Gastroesophageal sphincter (tissue), 4 donors: ENCODE results near the gene CA11. TPM values are rescaled to one million over a fixed set of nuclear protein-coding genes. Genes with fewer than 3 reads are reported as not detected.

Experiments used
- ATAC-seq: fragments of 150-250 bp; one replicate; pipeline ENCODE4 v1.9.1; 2016; ENCODE audit warnings: mild to moderate bottlenecking, moderate library complexity
- H3K27ac ChIP-seq, 4 donors: fragments of 200-600 bp; sonication (generic) in 3 of 4; 1 replicate in 3 of 4; 2 replicates in 1 of 4; pipeline ENCODE4 v1.5.1; 2016 to 2019
- H3K27me3 ChIP-seq: fragments of 200-600 bp; sonication (generic); one replicate; pipeline ENCODE4 v1.5.1; 2019
- H3K36me3 ChIP-seq, 2 donors: fragments of 200-600 bp; sonication (generic); one replicate each; pipeline ENCODE4 v1.5.1; 2019; ENCODE audit warnings: control low read depth in 1 of 2
- H3K4me1 ChIP-seq, 3 donors: fragments of 200-600 bp; sonication (generic); 1 replicate in 2 of 3; 2 replicates in 1 of 3; pipeline ENCODE4 v1.5.1; 2016 to 2019; ENCODE audit warnings: control low read depth in 2 of 3
- H3K4me3 ChIP-seq, 2 donors: fragments of 200-600 bp; sonication (generic); one replicate each; pipeline ENCODE4 v1.5.1; 2019; ENCODE audit warnings: mild to moderate bottlenecking in 1 of 2, moderate library complexity in 1 of 2
- H3K9me3 ChIP-seq, 3 donors: fragments of 200-600 bp; sonication (generic); one replicate each; pipeline ENCODE4 v1.5.1; 2017 to 2019; ENCODE audit warnings: control low read depth in 2 of 3
- EP300 ChIP-seq: sonication (generic); formaldehyde crosslinking; IDR thresholded peaks from one replicate; pipeline ENCODE4 v1.6.1; 2017; ENCODE audit warnings: antibody characterized with exemption, mild to moderate bottlenecking
- POLR2A ChIP-seq, 2 donors: fragments of 450-650 bp; IDR thresholded peaks; one replicate each; pipeline ENCODE4 v1.6.1; 2017; ENCODE audit warnings: antibody characterized with exemption in 2 of 2, mild to moderate bottlenecking in 2 of 2, moderate library complexity in 1 of 2
- POLR2AphosphoS5 ChIP-seq: sonication (generic); formaldehyde crosslinking; IDR thresholded peaks from one replicate; pipeline ENCODE4 v1.6.1; 2017; ENCODE audit warnings: antibody characterized with exemption
- WGBS, 2 donors: methylation state at CpG; one replicate each; pipeline ENCODE4 v1.1.5; 2018; ENCODE audit warnings: low coverage in 1 of 2; 5-methylcytosine and 5-hydroxymethylcytosine counted together
- total RNA-seq, 4 donors: library from RNA; depleted of rRNA; stranded (reverse); fragments of >200 nt; gene quantifications; one replicate each; pipeline ENCODE4 v1.1.0, GENCODE V29; 2016
- TF ChIP-seq, protein P1 (sequence below), 4 experiments: fragments of 200-600 bp in 2 of 4; fragments of 450-650 bp in 2 of 4; sonication (generic) in 1 of 4; IDR thresholded peaks; one replicate each; pipeline ENCODE4 v1.5.1; 2017 to 2019; ENCODE audit warnings: antibody characterized with exemption in 4 of 4, mild to moderate bottlenecking in 2 of 4, moderate library complexity in 2 of 4

Gene CA11
- total RNA-seq, 4 donors from 2014 or later, result 10.0 to 28.5 (median 12.5) TPM

- no peaks in the 10 kb centered on the region for H3K27me3 ChIP-seq
- 11% methylated on average over 4 of the region's 9 CpGs; no CpG with 5 or more reads in 1 of the 2 donors for WGBS, 2 donors
These were observed 37.2 kb downstream of the CA11 start for GRCh38 chr19:48608798-48609263.

GRCh38 chr19:48607359-48607755 lies 38.6 kb downstream of the CA11 start:
- no peaks in the 10 kb centered on the region for H3K4me1 ChIP-seq
- no peak for ATAC-seq
- H3K9me3 ChIP-seq, result no peaks in the 10 kb centered on the region
- H3K36me3 ChIP-seq, result no peaks in the 10 kb centered on the region
- H3K27ac ChIP-seq, result no peak overlapping the region
- no peak overlapping the region for H3K4me3 ChIP-seq
- TF ChIP-seq POLR2A (IDR thresholded peaks at IDR 0.05) (no peak), POLR2AphosphoS5 (no peak), EP300 (no peak)
- TF ChIP-seq, protein P1, sequence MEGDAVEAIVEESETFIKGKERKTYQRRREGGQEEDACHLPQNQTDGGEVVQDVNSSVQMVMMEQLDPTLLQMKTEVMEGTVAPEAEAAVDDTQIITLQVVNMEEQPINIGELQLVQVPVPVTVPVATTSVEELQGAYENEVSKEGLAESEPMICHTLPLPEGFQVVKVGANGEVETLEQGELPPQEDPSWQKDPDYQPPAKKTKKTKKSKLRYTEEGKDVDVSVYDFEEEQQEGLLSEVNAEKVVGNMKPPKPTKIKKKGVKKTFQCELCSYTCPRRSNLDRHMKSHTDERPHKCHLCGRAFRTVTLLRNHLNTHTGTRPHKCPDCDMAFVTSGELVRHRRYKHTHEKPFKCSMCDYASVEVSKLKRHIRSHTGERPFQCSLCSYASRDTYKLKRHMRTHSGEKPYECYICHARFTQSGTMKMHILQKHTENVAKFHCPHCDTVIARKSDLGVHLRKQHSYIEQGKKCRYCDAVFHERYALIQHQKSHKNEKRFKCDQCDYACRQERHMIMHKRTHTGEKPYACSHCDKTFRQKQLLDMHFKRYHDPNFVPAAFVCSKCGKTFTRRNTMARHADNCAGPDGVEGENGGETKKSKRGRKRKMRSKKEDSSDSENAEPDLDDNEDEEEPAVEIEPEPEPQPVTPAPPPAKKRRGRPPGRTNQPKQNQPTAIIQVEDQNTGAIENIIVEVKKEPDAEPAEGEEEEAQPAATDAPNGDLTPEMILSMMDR (IDR thresholded peaks at IDR 0.05), result no peak
- 79 to 85% methylated on average over 5 to 6 of the region's 7 CpGs for WGBS, 2 donors
- H3K27me3 ChIP-seq, result no peaks in the 10 kb centered on the region

More at GRCh38 chr19:48608798-48609263, 37.2 kb downstream of the CA11 start:
- no peaks in the 10 kb centered on the region for H3K4me1 ChIP-seq
- no peaks in the 10 kb centered on the region for H3K36me3 ChIP-seq
- no peak for TF ChIP-seq POLR2AphosphoS5
- TF ChIP-seq, protein P1 (IDR thresholded peaks at IDR 0.05), result no peak
- TF ChIP-seq EP300, result no peak
- TF ChIP-seq POLR2A (IDR thresholded peaks at IDR 0.05), result no peak
- H3K4me3 ChIP-seq, result no peak overlapping the region
- ATAC-seq, result no peak
- no peak overlapping the region for H3K27ac ChIP-seq
- H3K9me3 ChIP-seq, result no peaks in the 10 kb centered on the region

DNA sequence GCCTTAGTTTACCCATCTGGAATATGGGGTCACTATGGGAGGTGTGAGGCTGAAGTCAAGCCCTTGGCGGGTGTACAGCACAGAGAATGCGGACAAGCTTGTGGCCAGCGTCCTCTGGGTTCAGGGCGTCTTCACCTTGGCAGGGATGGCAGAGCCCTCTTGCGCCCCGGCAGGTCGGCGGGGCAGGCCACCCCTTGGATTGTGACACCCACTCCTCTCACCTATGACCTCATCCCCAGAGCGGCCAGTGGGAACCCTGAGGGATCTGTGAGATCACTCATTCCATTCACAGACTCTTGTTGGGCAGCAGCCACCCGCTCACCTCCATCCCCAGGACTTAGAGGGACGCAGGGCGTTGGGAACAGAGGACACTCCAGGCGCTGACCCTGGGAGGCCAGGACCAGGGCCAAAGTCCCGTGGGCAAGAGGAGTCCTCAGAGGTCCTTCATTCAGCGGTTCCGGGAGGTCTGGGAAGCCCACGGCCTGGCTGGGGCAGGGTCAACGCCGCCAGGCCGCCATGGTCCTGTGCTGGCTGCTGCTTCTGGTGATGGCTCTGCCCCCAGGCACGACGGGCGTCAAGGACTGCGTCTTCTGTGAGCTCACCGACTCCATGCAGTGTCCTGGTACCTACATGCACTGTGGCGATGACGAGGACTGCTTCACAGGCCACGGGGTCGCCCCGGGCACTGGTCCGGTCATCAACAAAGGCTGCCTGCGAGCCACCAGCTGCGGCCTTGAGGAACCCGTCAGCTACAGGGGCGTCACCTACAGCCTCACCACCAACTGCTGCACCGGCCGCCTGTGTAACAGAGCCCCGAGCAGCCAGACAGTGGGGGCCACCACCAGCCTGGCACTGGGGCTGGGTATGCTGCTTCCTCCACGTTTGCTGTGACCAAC lies 39.3 kb downstream of the CA11 start, which contains the start of gene SPACA4:
Gene SPACA4, plus strand, starts transcription at position 280 of the 896 bp plus-strand sequence. Its CDS starts 237 bp downstream, at position 517.
- Histone ChIP-seq H3K27me3 (no peaks in the 10 kb centered on the region), H3K27ac (no peak within 1 kb of the TSS), H3K4me3 (no peak within 1 kb of the TSS), H3K9me3 (no peaks in the 10 kb centered on the region), H3K4me1 (no peaks in the 10 kb centered on the region), H3K36me3 (no peaks in the 10 kb centered on the region)
- TF ChIP-seq, protein P1 (IDR thresholded peaks at IDR 0.05), result no peak
- TF ChIP-seq EP300 (no peak), POLR2AphosphoS5 (no peak), POLR2A (IDR thresholded peaks at IDR 0.05) (no peak)
- no peak for ATAC-seq
- no CpG with 5 or more reads among the region's 39 CpGs for WGBS, 2 donors

DNA sequence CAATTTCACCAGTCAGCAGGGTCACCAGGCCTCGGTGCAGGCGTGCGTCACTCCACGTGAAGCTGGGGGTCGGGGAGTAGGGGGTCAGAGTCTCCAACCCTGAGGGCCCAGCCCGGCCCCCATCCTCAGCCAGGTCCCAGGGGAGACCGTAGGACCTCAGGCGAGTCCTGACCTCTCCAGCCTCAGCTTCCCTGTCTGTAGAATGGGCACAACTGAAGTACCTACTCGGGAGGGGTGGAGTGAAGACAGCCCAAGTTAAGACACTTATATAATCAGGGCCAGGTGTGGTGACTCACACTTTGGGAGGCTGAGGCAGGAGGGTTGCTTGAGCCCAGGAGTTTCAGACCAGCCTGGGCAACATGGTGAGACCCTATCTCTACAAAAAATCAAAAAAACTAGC lies 42.1 kb downstream of the CA11 start:
- no peak overlapping the region for H3K27ac ChIP-seq
- H3K4me1 ChIP-seq, result no peaks in the 10 kb centered on the region
- TF ChIP-seq, protein P1 (IDR thresholded peaks at IDR 0.05), result no peak
- TF ChIP-seq POLR2AphosphoS5 (no peak), POLR2A (IDR thresholded peaks at IDR 0.05) (no peak), EP300 (no peak)
- H3K36me3 ChIP-seq, result no peaks in the 10 kb centered on the region
- H3K27me3 ChIP-seq, result peaks cover 14% of the 10 kb centered on the region
- ATAC-seq, result no peak
- no peaks in the 10 kb centered on the region for H3K9me3 ChIP-seq
- 80 to 89% methylated on average over 1 to 4 of the region's 9 CpGs for WGBS, 2 donors
- H3K4me3 ChIP-seq, result no peak overlapping the region

DNA sequence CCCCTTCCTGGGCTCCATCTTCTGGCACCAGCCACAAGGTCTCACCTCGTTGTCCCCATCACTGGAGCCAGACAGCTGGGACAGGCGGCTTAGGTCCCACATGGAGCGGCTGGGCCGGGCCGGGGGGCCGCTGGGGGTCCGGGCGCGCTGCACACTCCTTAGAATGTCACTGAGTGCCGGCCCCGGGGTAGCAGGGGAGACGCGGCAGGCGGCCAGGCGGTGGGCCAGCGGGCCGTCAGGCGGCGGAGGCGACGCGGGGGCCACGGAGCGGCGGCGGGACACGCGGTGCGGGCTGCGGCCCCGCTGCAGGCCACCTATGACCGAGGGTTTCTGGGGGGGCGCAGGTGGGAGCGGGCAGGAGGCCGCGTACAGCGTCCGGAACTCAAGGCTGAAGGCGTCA lies 42.5 kb downstream of the CA11 start:
- Histone ChIP-seq H3K4me3 (no peak overlapping the region), H3K4me1 (no peaks in the 10 kb centered on the region), H3K36me3 (no peaks in the 10 kb centered on the region), H3K9me3 (no peaks in the 10 kb centered on the region), H3K27ac (no peak overlapping the region), H3K27me3 (peaks cover 17% of the 10 kb centered on the region)
- 80% methylated on average over 3 of the region's 39 CpGs; no CpG with 5 or more reads in 1 of the 2 donors for WGBS, 2 donors
- no peak for TF ChIP-seq POLR2AphosphoS5
- TF ChIP-seq, protein P1 (IDR thresholded peaks at IDR 0.05), result no peak
- TF ChIP-seq POLR2A (IDR thresholded peaks at IDR 0.05), result no peak
- no peak for TF ChIP-seq EP300
- no peak for ATAC-seq
